HCT116 (cell line): Measurements from ENCODE around the gene SP100. TPM values are rescaled to one million over a fixed set of nuclear protein-coding genes. Genes with fewer than 3 reads are reported as not detected.

Experiments
- ATAC-seq: fragments of 200-7000 bp; cut with Tn5 transposase; 2 replicates; pipeline ENCODE4 v1.9.1; 2020; ENCODE audit warnings: mild to moderate bottlenecking, moderate library complexity
- BruUV-seq: library from RNA; stranded (reverse); fragments of 400-500 nt; replicated peaks from 2 replicates; lab custom pipeline; 2021; lab: Mats Ljungman, UMichigan
- CTCF ChIA-PET: fragments of 300-600 bp; sonication (Branson Sonifier 250); formaldehyde crosslinking; loops from one replicate; lab custom pipeline; 2021; ENCODE audit warnings: antibody characterized with exemption; lab: Charles Lee
- POLR2A ChIA-PET: fragments of 300-600, 350-600 bp; sonication (Branson Sonifier 250); formaldehyde crosslinking; loops from one replicate; lab custom pipeline; 2021; ENCODE audit warnings: antibody characterized with exemption; lab: Charles Lee
- RAD21 ChIA-PET, 2 experiments: fragments of 300-600 bp; sonication (Branson Sonifier 250); formaldehyde crosslinking; loops; one replicate each; lab custom pipeline; 2023; ENCODE audit warnings: low total read pairs in 2 of 2; ENCODE audit not compliant: uncharacterized antibody in 2 of 2, unreplicated experiment in 2 of 2, low non-redundant PET in 1 of 2; lab: Charles Lee
- DNase-seq: peaks from one replicate; pipeline ENCODE4 v3.0.0-alpha.2; 2010; ENCODE audit warnings: low read depth, low spot score
- H2AFZ ChIP-seq: fragments of 200-600 bp; shearing (Covaris generic), sonication (generic); 2 replicates; pipeline ENCODE4 v1.6.1; 2017; ENCODE audit warnings: low read depth, mixed run types, mixed read lengths, antibody characterized with exemption, low read length; ENCODE audit not compliant: poor library complexity, severe bottlenecking
- H3K27ac ChIP-seq: 2 replicates; pipeline ENCODE4 v1.5.1; 2012; ENCODE audit warnings: low read depth, low read length
- H3K27me3 ChIP-seq: fragments of 200-600 bp; sonication (generic); 2 replicates; pipeline ENCODE4 v1.6.1; 2016; ENCODE audit warnings: mixed run types, low read length, mixed read lengths; ENCODE audit not compliant: insufficient read depth
- H3K36me3 ChIP-seq, 2 experiments: fragments of 200-500 bp in 1 of 2; fragments of 200-600 bp in 1 of 2; sonication (Bioruptor generic) in 1 of 2; sonication (generic) in 1 of 2; 2 replicates each; pipeline versions ENCODE4 v1.5.1 to v1.6.1; 2014 to 2016; ENCODE audit warnings: low read length in 2 of 2, inconsistent platforms in 1 of 2, mixed read lengths in 1 of 2, mixed run types in 1 of 2; ENCODE audit not compliant: insufficient read depth in 2 of 2, control insufficient read depth in 1 of 2
- H3K4me1 ChIP-seq, 2 experiments: fragments of 200-600 bp in 1 of 2; sonication (generic) in 1 of 2; 2 replicates each; pipeline versions ENCODE4 v1.5.1 to v1.6.1; 2012 to 2017; ENCODE audit warnings: low read length in 2 of 2, inconsistent platforms in 1 of 2, mild to moderate bottlenecking in 1 of 2, mixed read lengths in 1 of 2, mixed run types in 1 of 2, moderate library complexity in 1 of 2; ENCODE audit not compliant: insufficient read depth in 2 of 2, control insufficient read depth in 1 of 2
- H3K4me2 ChIP-seq: fragments of 200-600 bp; sonication (generic); 2 replicates; pipeline ENCODE4 v1.6.1; 2017; ENCODE audit warnings: mixed run types, low read length, mixed read lengths
- H3K4me3 ChIP-seq, 2 experiments: fragments of 200-600 bp in 1 of 2; sonication (generic) in 1 of 2; replicated peaks in 1 of 2; 2 replicates each; pipeline ENCODE4 v1.5.1; 2011 to 2016; ENCODE audit warnings: low read length in 2 of 2, control low read depth in 1 of 2, low read depth in 1 of 2, mild to moderate bottlenecking in 1 of 2, mixed read lengths in 1 of 2, mixed run types in 1 of 2
- H3K79me2 ChIP-seq: fragments of 200-600 bp; sonication (generic); 2 replicates; pipeline ENCODE4 v1.6.1; 2017; ENCODE audit warnings: mild to moderate bottlenecking, mixed run types, low read length, moderate library complexity, mixed read lengths; ENCODE audit not compliant: insufficient read depth
- H3K9ac ChIP-seq: fragments of 200-600 bp; sonication (generic); 2 replicates; pipeline ENCODE4 v1.6.1; 2016; ENCODE audit warnings: low read length, mixed read lengths
- H3K9me2 ChIP-seq: fragments of 200-600 bp; sonication (generic), shearing (Covaris generic); 2 replicates; pipeline ENCODE4 v1.6.1; 2017; ENCODE audit warnings: mixed run types, mild to moderate bottlenecking, moderate library complexity; ENCODE audit not compliant: insufficient read depth
- H3K9me3 ChIP-seq, 2 experiments: fragments of 200-500 bp in 1 of 2; fragments of 200-600 bp in 1 of 2; sonication (Bioruptor generic) in 1 of 2; sonication (generic) in 1 of 2; 2 replicates each; pipeline ENCODE4 v1.6.1; 2014 to 2017; ENCODE audit warnings: low read length in 2 of 2, mixed read lengths in 2 of 2, inconsistent platforms in 1 of 2, low read depth in 1 of 2, mild to moderate bottlenecking in 1 of 2, mixed run types in 1 of 2, moderate library complexity in 1 of 2; ENCODE audit not compliant: control insufficient read depth in 1 of 2, insufficient read depth in 1 of 2
- H4K20me1 ChIP-seq: fragments of 200-600 bp; sonication (generic), shearing (Covaris generic); 2 replicates; pipeline ENCODE4 v1.6.1; 2017; ENCODE audit warnings: mixed run types, mild to moderate bottlenecking, moderate library complexity; ENCODE audit not compliant: insufficient read depth
- EZH2 ChIP-seq: fragments of 200-600 bp; sonication (generic); IDR thresholded peaks from 2 replicates; pipeline ENCODE4 v1.6.1; 2017; ENCODE audit warnings: antibody characterized with exemption, mixed run types
- FOSL1 ChIP-seq: IDR thresholded peaks from 2 replicates; pipeline ENCODE4 v1.6.1; 2012; ENCODE audit warnings: low read depth
- JUND ChIP-seq: IDR thresholded peaks from 2 replicates; pipeline ENCODE4 v1.6.1; 2012
- MAX ChIP-seq: IDR thresholded peaks from 2 replicates; pipeline ENCODE4 v1.6.1; 2012
- POLR2A ChIP-seq: IDR thresholded peaks from 2 replicates; pipeline ENCODE4 v1.7.0; 2011; ENCODE audit warnings: borderline replicate concordance; ENCODE audit not compliant: insufficient read depth, insufficient read length; ENCODE audit errors: extremely low read depth
- POLR2AphosphoS5 ChIP-seq: IDR thresholded peaks from 2 replicates; pipeline ENCODE4 v1.6.1; 2011; ENCODE audit warnings: mild to moderate bottlenecking, low read depth, low read length, moderate library complexity
- SIN3A ChIP-seq: IDR thresholded peaks from 2 replicates; pipeline ENCODE4 v1.6.1; 2012; ENCODE audit warnings: low read depth
- ZBTB33 ChIP-seq: IDR thresholded peaks from 2 replicates; pipeline ENCODE4 v1.6.1; 2011; ENCODE audit warnings: mild to moderate bottlenecking, low read length, moderate library complexity; ENCODE audit not compliant: insufficient replicate concordance; ENCODE audit errors: extremely low read depth
- ZNF274 ChIP-seq: fragments of 200-500 bp; sonication (Bioruptor generic); IDR thresholded peaks from 2 replicates; pipeline ENCODE4 v1.6.1; 2014; ENCODE audit warnings: mild to moderate bottlenecking, low read depth, low read length, inconsistent platforms
- intact Hi-C: fragments of 100-400 bp; cut with micrococcal nuclease; formaldehyde crosslinking; loops from 2 replicates; pipeline ENCODE4 v1.10.0; 2022
- total RNA-seq: library from RNA; stranded (reverse); gene quantifications from one replicate; pipeline ENCODE4 v1.2.1, GENCODE V29; 2021; ENCODE audit not compliant: unreplicated experiment

SP100 gene
- total RNA-seq, 1 experiment from 2014 or later: 48.1 TPM

GRCh38 chr2:230410263-230410662 is 5.7 kb upstream of the SP100 start:
- no peak for ATAC-seq
- Histone ChIP-seq H3K9me2 (no peaks in the 10 kb centered on the region), H3K79me2 (no peaks in the 10 kb centered on the region), H2AFZ (no peak overlapping the region), H3K4me2 (no peak overlapping the region), H3K9ac (no peak overlapping the region), H3K27me3 (no peaks in the 10 kb centered on the region), H3K27ac (no peak overlapping the region), H3K4me1 (peaks cover 4 to 23% of the 10 kb centered on the region in 2 experiments), H3K4me3 (no peak overlapping the region), H4K20me1 (no peaks in the 10 kb centered on the region), H3K9me3 (no peaks in the 10 kb centered on the region), H3K36me3 (no peaks in the 10 kb centered on the region)
- no peak for DNase-seq
- no TSS peak for BruUV-seq
- CTCF ChIA-PET: no interaction called here
- POLR2A ChIA-PET: no interaction called here
- RAD21 ChIA-PET: no interaction called here
- TF ChIP-seq EZH2 (no peak), POLR2AphosphoS5 (no peak), SIN3A (no peak), FOSL1 (no peak), ZBTB33 (no peak), POLR2A (no peak), MAX (no peak), ZNF274 (no peak), JUND (no peak)
- intact Hi-C loops: loop anchor here (10.0 kb wide), 1 partner anchor 385 kb away; no protein-coding TSS in a partner anchor
